ENCODE data around the gene MRPS34.

Gene MRPS34

DNA sequence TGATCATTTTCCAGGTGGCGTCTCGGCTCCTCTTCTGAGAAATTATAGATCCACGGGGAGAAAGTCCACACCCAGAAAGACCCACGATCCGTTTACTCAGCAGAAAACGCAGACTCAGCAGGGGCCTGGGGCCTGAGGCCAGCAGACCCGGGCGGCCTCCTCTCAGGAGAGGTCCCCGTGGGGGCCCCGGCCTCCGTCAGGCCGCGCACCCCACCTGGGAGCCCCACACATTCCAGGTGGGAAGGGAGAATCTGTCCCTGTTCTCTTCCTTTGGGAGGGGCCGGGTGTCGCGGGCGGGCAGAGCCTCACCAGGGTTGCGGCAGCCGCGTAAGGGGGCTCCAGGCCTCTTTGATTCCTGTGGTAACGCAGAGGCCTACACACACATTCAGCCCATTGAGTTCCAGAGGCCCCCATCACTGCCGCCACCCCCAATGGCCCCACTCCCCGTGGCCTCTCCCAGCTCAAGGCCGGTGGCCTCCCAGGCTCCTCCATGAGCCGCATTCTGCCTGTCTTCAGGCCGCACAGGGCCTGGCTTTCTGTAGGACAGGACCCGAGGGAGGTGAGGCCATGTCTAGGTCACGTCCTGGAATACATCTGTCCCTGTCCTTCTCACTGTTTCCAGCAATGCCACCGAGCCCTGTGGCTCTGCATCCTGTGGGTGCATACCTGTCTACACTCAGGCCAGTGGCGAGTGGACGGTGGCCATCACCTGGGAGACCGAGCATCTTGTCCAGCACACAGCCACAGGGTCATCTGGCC is 22.2 kb upstream of the MRPS34 start:
- no peak for DNase-seq (ENCODE audit: low spot score)

GRCh38 chr16:1794221-1794871 is 21.4 kb upstream of the MRPS34 start:
- DNase-seq (ENCODE audit: low spot score): no peak

- no peak for DNase-seq (ENCODE audit: low spot score)
Measured at GRCh38 chr16:1793578-1794220, 20.8 kb upstream of the MRPS34 start, which contains the start of gene IGFALS. Gene IGFALS (minus strand): TSS chr16:1793705. CDS start chr16:1793652, 53 bp downstream.

- no peak for DNase-seq (ENCODE audit: low spot score)
Measured at GRCh38 chr16:1792836-1793577, 20.1 kb upstream of the MRPS34 start.

DNA sequence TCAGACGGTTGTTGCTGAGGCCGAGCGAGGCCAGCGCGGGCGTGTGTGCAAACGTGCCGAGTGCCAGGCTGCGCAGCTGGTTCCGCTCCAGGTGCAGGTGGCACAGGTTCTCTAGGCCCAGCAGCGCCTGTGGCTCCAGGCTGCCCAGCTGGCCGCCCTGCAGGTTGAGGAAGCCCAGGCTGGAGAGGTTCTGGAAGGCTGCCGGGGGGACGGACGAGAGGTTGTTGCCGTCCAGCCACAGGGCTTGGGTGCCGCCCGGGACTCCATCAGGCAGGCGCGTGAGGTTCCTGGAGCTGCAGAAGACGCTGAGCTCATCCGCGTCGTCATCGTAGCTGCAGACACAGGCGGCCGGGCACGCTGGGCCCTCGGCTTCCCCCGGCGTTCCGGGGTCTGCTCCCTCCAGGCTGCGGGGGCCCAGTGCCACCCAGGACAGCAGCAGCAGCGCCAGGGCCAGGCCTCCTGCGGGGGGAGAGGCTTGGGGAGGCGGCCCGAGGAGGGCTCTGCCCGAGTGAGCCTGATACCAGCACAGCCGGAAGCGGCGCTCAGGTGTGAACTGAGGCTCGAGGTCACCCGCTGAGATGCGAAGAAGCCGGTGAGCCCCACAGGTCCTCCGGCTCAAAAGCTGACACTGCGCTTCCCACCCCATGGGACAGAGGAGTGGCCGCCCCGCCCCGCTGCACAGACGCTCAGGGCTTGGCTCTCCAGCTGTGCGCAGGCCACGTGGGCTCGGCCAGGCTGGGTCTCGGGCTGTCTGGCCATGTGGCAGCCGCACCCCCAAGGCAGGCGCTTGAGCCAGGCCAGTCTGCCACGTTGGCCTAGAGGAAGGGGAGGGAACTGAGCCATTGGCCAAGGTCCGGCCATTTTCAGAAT is 19.2 kb upstream of the MRPS34 start:
- no peak for DNase-seq (ENCODE audit: low spot score)

GRCh38 chr16:1791256-1791942 is 18.5 kb upstream of the MRPS34 start:
- no peak for DNase-seq (ENCODE audit: low spot score)

GRCh38 chr16:1790611-1791255 is 17.8 kb upstream of the MRPS34 start:
- DNase-seq (ENCODE audit: low spot score): no peak

GRCh38 chr16:1790261-1790610 is 17.3 kb upstream of the MRPS34 start:
- DNase-seq (ENCODE audit: low spot score): no peak

GRCh38 chr16:1789643-1790045 is 16.7 kb upstream of the MRPS34 start:
- no peak for DNase-seq (ENCODE audit: low spot score)

- no peak for DNase-seq (ENCODE audit: low spot score)
Measured at GRCh38 chr16:1788708-1789100, 15.8 kb upstream of the MRPS34 start.

GRCh38 chr16:1788095-1788707 is 15.3 kb upstream of the MRPS34 start:
- DNase-seq (ENCODE audit: low spot score): no peak

GRCh38 chr16:1787322-1788094 is 14.6 kb upstream of the MRPS34 start:
- no peak for DNase-seq (ENCODE audit: low spot score)

DNA sequence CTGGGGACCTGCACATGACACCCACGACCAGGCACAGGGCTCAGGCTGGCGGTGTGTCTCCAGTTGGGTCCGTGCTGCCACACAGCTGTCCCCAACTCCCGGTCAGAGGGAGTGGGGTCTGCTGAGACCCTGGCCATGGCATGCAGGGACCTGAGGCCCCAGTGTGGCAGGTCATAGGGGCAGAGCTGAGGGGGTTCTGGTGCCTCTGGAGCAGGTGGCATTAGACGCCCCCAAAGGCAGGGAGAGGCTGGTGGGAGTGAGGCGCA is 14.1 kb upstream of the MRPS34 start:
- no peak for DNase-seq (ENCODE audit: low spot score)

- no peak for DNase-seq (ENCODE audit: low spot score)
Measured at GRCh38 chr16:1786242-1787055, 13.5 kb upstream of the MRPS34 start.

- DNase-seq (ENCODE audit: low spot score): no peak
Measured at GRCh38 chr16:1785846-1786170, 12.9 kb upstream of the MRPS34 start.

- DNase-seq (ENCODE audit: low spot score): no peak
Measured at GRCh38 chr16:1784977-1785845, 12.3 kb upstream of the MRPS34 start.

- peak; percentile 100 for DNase-seq (ENCODE audit: low spot score)
Measured at GRCh38 chr16:1782408-1783264, 9.7 kb upstream of the MRPS34 start, which contains the start of the genes NUBP2 and SPSB3. Gene NUBP2 (plus strand): TSS chr16:1782960. CDS start chr16:1783021, 61 bp downstream. Gene SPSB3 (minus strand): TSS chr16:1782571. CDS start chr16:1781483, 1,088 bp downstream.
